A549 (cell line): Measurements from ENCODE around the gene NDRG4. TPM values are rescaled to one million over a fixed set of nuclear protein-coding genes. Genes with fewer than 3 reads are reported as not detected.

ENCODE experiments used
- ATAC-seq, 2 experiments: fragments of 200-7000 bp in 1 of 2; fragments of >200 bp in 1 of 2; cut with Nextera tagmentation in 1 of 2; cut with Tn5 transposase in 1 of 2; 3 replicates each; pipeline versions ENCODE4 v1.8.0 to v1.9.1; 2018 to 2020; ENCODE audit warnings: mild to moderate bottlenecking in 1 of 2, moderate library complexity in 1 of 2
- CTCF ChIA-PET: fragments of 300-600 bp; sonication (Branson Sonifier 250); formaldehyde crosslinking; extraction: SDS; loops from one replicate; lab custom pipeline; 2021; ENCODE audit warnings: antibody characterized with exemption, inconsistent platforms; lab: Yijun Ruan, JAX
- POLR2A ChIA-PET: fragments of 350-600 bp; formaldehyde crosslinking; extraction: SDS; loops from one replicate; lab custom pipeline; 2021; ENCODE audit warnings: antibody characterized with exemption, inconsistent platforms; lab: Yijun Ruan, JAX
- DNase-seq, 2 experiments: peaks; one replicate each; pipeline versions ENCODE4 v3.0.0 to v3.0.0-alpha.2; 2011 to 2016; ENCODE audit warnings: low read depth in 1 of 2, low spot score in 1 of 2
- FAIRE-seq: peaks from 2 replicates; lab custom pipeline; 2011; peaks lifted over from hg19 to GRCh38; lab: Jason Lieb, UNC
- H3K27ac ChIP-seq, 2 experiments: fragments of >200 bp; sonication (Bioruptor Twin); formaldehyde crosslinking; 3 replicates each; pipeline ENCODE4 v1.5.1; 2016 to 2017
- H3K4me1 ChIP-seq: fragments of >200 bp; sonication (Bioruptor Twin); formaldehyde crosslinking; 3 replicates; pipeline ENCODE4 v1.6.1; 2016
- H3K4me2 ChIP-seq: fragments of >200 bp; sonication (Bioruptor Twin); formaldehyde crosslinking; 3 replicates; pipeline ENCODE4 v1.6.1; 2016
- H3K4me3 ChIP-seq: fragments of >200 bp; sonication (Bioruptor Twin); formaldehyde crosslinking; 3 replicates; pipeline ENCODE4 v1.5.1; 2016
- H3K9me3 ChIP-seq: fragments of >200 bp; sonication (Bioruptor Twin); formaldehyde crosslinking; 3 replicates; pipeline ENCODE4 v1.6.1; 2016
- BCL3 ChIP-seq: fragments of >200 bp; sonication (Bioruptor Twin); formaldehyde crosslinking; IDR thresholded peaks from 3 replicates; pipeline ENCODE4 v1.6.1; 2016
- BHLHE40 ChIP-seq: IDR thresholded peaks from 2 replicates; pipeline ENCODE4 v1.6.1; 2012; ENCODE audit warnings: low read depth, low read length, inconsistent platforms
- CBX2 ChIP-seq: fragments of 200-600 bp; sonication (generic); IDR thresholded peaks from 2 replicates; pipeline ENCODE4 v1.6.1; 2016; ENCODE audit warnings: low read depth, mild to moderate bottlenecking, borderline replicate concordance
- CBX8 ChIP-seq: fragments of 200-600 bp; sonication (generic); IDR thresholded peaks from 2 replicates; pipeline ENCODE4 v1.6.1; 2016
- CHD2 ChIP-seq: fragments of 150-350 bp; IDR thresholded peaks from 2 replicates; pipeline ENCODE4 v1.6.1; 2014; ENCODE audit warnings: low read length; ENCODE audit not compliant: partially characterized antibody
- GATA3 ChIP-seq: IDR thresholded peaks from 2 replicates; pipeline ENCODE4 v1.6.1; 2012; ENCODE audit warnings: borderline replicate concordance
- HDAC2 ChIP-seq: fragments of 200-600 bp; sonication (generic); IDR thresholded peaks from 2 replicates; pipeline ENCODE4 v1.6.1; 2016
- HOXB13 ChIP-seq: fragments of 250-450 bp; sonication (Bioruptor Pico); IDR thresholded peaks from 2 replicates; pipeline ENCODE4 v1.5.0; 2020; ENCODE audit warnings: low read depth, mild to moderate bottlenecking, moderate library complexity
- JUN ChIP-seq, 2 experiments: fragments of >200 bp; sonication (Bioruptor Twin); formaldehyde crosslinking; IDR thresholded peaks; 2 replicates in 1 of 2; 3 replicates in 1 of 2; pipeline ENCODE4 v1.6.1; 2016 to 2017
- KDM1A ChIP-seq: fragments of 200-600 bp; sonication (generic); IDR thresholded peaks from 2 replicates; pipeline ENCODE4 v1.6.1; 2016; ENCODE audit warnings: low read depth, mild to moderate bottlenecking
- KDM5A ChIP-seq: fragments of 200-600 bp; sonication (generic); IDR thresholded peaks from 2 replicates; pipeline ENCODE4 v1.6.1; 2016; ENCODE audit warnings: antibody characterized with exemption, mild to moderate bottlenecking
- MAZ ChIP-seq: fragments of 150-350 bp; IDR thresholded peaks from 2 replicates; pipeline ENCODE4 v1.6.1; 2014; ENCODE audit warnings: antibody characterized with exemption, low read depth, low read length, borderline replicate concordance
- NFE2L2 ChIP-seq: fragments of 150-350 bp; conservative IDR thresholded peaks from 2 replicates; pipeline ENCODE4 v1.6.1; 2014; ENCODE audit warnings: low read length
- PBX3 ChIP-seq: IDR thresholded peaks from 2 replicates; pipeline ENCODE4 v1.6.1; 2012
- POLR2A ChIP-seq: IDR thresholded peaks from 2 replicates; pipeline ENCODE4 v1.6.1; 2012; ENCODE audit warnings: mild to moderate bottlenecking, low read length
- POLR2AphosphoS2 ChIP-seq: conservative IDR thresholded peaks from 2 replicates; pipeline ENCODE4 v1.6.1; 2012; ENCODE audit warnings: low read length, improper control_type of control experiment, inconsistent platforms
- RARB ChIP-seq: fragments of 250-450 bp; sonication (Bioruptor Pico); IDR thresholded peaks from 2 replicates; pipeline ENCODE4 v1.8.0; 2021; ENCODE audit warnings: mild to moderate bottlenecking, moderate library complexity
- RFX5 ChIP-seq: fragments of 450-650 bp; IDR thresholded peaks from 2 replicates; pipeline ENCODE4 v1.7.1; 2014; ENCODE audit warnings: antibody characterized with exemption, mild to moderate bottlenecking, moderate library complexity
- RNF2 ChIP-seq: fragments of 200-600 bp; sonication (generic); IDR thresholded peaks from 2 replicates; pipeline ENCODE4 v1.6.1; 2016; ENCODE audit warnings: low read depth, mild to moderate bottlenecking, antibody characterized with exemption, moderate library complexity, borderline replicate concordance
- SMC3 ChIP-seq: fragments of >200 bp; sonication (Bioruptor Twin); formaldehyde crosslinking; IDR thresholded peaks from 3 replicates; pipeline ENCODE4 v1.6.1; 2018; ENCODE audit warnings: inconsistent platforms
- TP53 ChIP-seq: fragments of 250-450 bp; sonication (Bioruptor Pico); IDR thresholded peaks from 2 replicates; pipeline ENCODE4 v1.5.0; 2021; ENCODE audit warnings: mild to moderate bottlenecking, moderate library complexity
- ZFP36 ChIP-seq: fragments of 450-650 bp; IDR thresholded peaks from 2 replicates; pipeline ENCODE4 v1.6.1; 2014; ENCODE audit warnings: borderline replicate concordance; ENCODE audit not compliant: partially characterized antibody
- ZSCAN20 ChIP-seq: fragments of 250-450 bp; sonication (Bioruptor Pico); IDR thresholded peaks from 2 replicates; pipeline ENCODE4 v1.8.0; 2022; ENCODE audit warnings: mild to moderate bottlenecking, moderate library complexity
- WGBS: methylation state at CpG from one replicate; pipeline ENCODE4 v1.1.6; 2017; ENCODE audit errors: missing lambda C conversion rate; 5-methylcytosine and 5-hydroxymethylcytosine counted together
- polyA plus RNA-seq, 4 experiments: library from polyadenylated mRNA; depleted of rRNA in 3 of 4; stranded (reverse); fragments of >200 nt; fragmentation: RNase III in 1 of 4; extraction: RNeasy Plus Mini Kit Qiagen cat#74134 plus additional on column Dnase treatment in 1 of 4; gene quantifications; 2 replicates in 3 of 4; 3 replicates in 1 of 4; pipeline ENCODE4 v1.2.3, GENCODE V29; 2011 to 2017
- TF ChIP-seq, protein P1 (sequence below): fragments of 250-450 bp; sonication (Bioruptor Pico); IDR thresholded peaks from 2 replicates; pipeline ENCODE4 v1.5.0; 2021; ENCODE audit warnings: mild to moderate bottlenecking, moderate library complexity, borderline replicate concordance
- TF ChIP-seq, protein P2 (sequence below): fragments of 250-450 bp; sonication (Bioruptor Pico); IDR thresholded peaks from 2 replicates; pipeline ENCODE4 v1.5.0; 2020; ENCODE audit warnings: low read depth, mild to moderate bottlenecking, moderate library complexity

The NDRG4 gene
- polyA plus RNA-seq, 2 of the 4 experiments (the other 2 are of a cell fraction), result 8.1 to 21.3 TPM

GRCh38 chr16:58462089-58462488 lies 37.9 kb upstream of the NDRG4 start:
- FAIRE-seq, result no peak
- ATAC-seq, result no peak
- ChIA-PET POLR2A (interaction anchor here (1.2 kb wide), 1 partner anchor 70 kb away, joined by 4 read pairs; the partner anchor contains the start of gene GINS3), CTCF (interaction anchor here (0.9 to 2.5 kb wide), 4 partner anchors 16 to 126 kb away, joined by 3 to 11 read pairs (median 6); no protein-coding TSS in a partner anchor)
- WGBS, result 71% methylated on average over 4 of the region's 4 CpGs
- peaks cover 37% of the 10 kb centered on the region for H3K4me1 ChIP-seq
- no peaks in the 10 kb centered on the region for H3K9me3 ChIP-seq
- no peak overlapping the region for H3K27ac ChIP-seq
- DNase-seq, result no peak
- TF ChIP-seq RFX5 (no peak), JUN (IDR thresholded peaks at IDR 0.05) (no peak), KDM5A (no peak), CBX8 (no peak), CBX2 (no peak), SMC3 (no peak), POLR2AphosphoS2 (no peak), BCL3 (no peak)
- no peak overlapping the region for H3K4me2 ChIP-seq
- H3K4me3 ChIP-seq, result no peak overlapping the region

- DNase-seq (no peak), ATAC-seq (no peak)
- peaks cover 34% of the 10 kb centered on the region for H3K4me1 ChIP-seq
- H3K4me2 ChIP-seq, result no peak overlapping the region
- 91% methylated on average over 10 of the region's 15 CpGs for WGBS
- CTCF ChIA-PET, result interaction anchor here (0.9 to 2.5 kb wide), 3 partner anchors 16 to 126 kb away, joined by 3 to 11 read pairs (median 9); no protein-coding TSS in a partner anchor
- H3K9me3 ChIP-seq, result no peaks in the 10 kb centered on the region
- TF ChIP-seq HOXB13 (CRISPR knock-in tag) (no peak), BCL3 (no peak)
- TF ChIP-seq, all 56 proteins: peak for 0
- Histone ChIP-seq H3K4me3 (no peak overlapping the region), H3K27ac (no peak overlapping the region)
- POLR2A ChIA-PET, result no interaction called here
- no peak for FAIRE-seq
Measured at GRCh38 chr16:58462499-58462996, 37.4 kb upstream of the NDRG4 start.

GRCh38 chr16:58462997-58463941 lies 36.7 kb upstream of the NDRG4 start:
- CTCF ChIA-PET, result interaction anchor here (1.3 to 3.5 kb wide), 5 partner anchors 25 to 127 kb away, joined by 3 to 26 read pairs (median 11); no protein-coding TSS in a partner anchor
- POLR2A ChIA-PET, result no interaction called here
- TF ChIP-seq RFX5, result no peak
- no peak for TF ChIP-seq PBX3
- TF ChIP-seq NFE2L2, result no peak
- TF ChIP-seq RNF2, result no peak
- TF ChIP-seq MAZ, result no peak
- TF ChIP-seq, protein P1, sequence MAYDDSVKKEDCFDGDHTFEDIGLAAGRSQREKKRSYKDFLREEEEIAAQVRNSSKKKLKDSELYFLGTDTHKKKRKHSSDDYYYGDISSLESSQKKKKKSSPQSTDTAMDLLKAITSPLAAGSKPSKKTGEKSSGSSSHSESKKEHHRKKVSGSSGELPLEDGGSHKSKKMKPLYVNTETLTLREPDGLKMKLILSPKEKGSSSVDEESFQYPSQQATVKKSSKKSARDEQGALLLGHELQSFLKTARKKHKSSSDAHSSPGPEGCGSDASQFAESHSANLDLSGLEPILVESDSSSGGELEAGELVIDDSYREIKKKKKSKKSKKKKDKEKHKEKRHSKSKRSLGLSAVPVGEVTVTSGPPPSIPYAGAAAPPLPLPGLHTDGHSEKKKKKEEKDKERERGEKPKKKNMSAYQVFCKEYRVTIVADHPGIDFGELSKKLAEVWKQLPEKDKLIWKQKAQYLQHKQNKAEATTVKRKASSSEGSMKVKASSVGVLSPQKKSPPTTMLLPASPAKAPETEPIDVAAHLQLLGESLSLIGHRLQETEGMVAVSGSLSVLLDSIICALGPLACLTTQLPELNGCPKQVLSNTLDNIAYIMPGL (CRISPR knock-in tag), result no peak
- TF ChIP-seq RARB (CRISPR knock-in tag), result no peak
- TF ChIP-seq, protein P2, sequence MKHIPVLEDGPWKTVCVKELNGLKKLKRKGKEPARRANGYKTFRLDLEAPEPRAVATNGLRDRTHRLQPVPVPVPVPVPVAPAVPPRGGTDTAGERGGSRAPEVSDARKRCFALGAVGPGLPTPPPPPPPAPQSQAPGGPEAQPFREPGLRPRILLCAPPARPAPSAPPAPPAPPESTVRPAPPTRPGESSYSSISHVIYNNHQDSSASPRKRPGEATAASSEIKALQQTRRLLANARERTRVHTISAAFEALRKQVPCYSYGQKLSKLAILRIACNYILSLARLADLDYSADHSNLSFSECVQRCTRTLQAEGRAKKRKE (CRISPR knock-in tag), result no peak
- TF ChIP-seq CHD2, result no peak
- no peak for TF ChIP-seq GATA3
- no peak for TF ChIP-seq SMC3
- TF ChIP-seq ZFP36, result no peak
- TF ChIP-seq BHLHE40, result no peak
- TF ChIP-seq TP53 (CRISPR knock-in tag), result no peak
- TF ChIP-seq POLR2A, result no peak
- no peak for TF ChIP-seq HDAC2
- TF ChIP-seq KDM1A, result no peak
- TF ChIP-seq ZSCAN20, result no peak

More at GRCh38 chr16:58462997-58463941, 36.7 kb upstream of the NDRG4 start:
- 67% methylated on average over 18 of the region's 113 CpGs for WGBS
- peaks cover 32% of the 10 kb centered on the region for H3K4me1 ChIP-seq
- H3K4me3 ChIP-seq, result peak overlapping the region; percentile 74
- peak overlapping the region; percentile 60 to 84; a peak in 5 of 6 replicates for H3K27ac ChIP-seq
- FAIRE-seq, result no peak
- DNase-seq, result no peak
- peak; percentile 5 to 37; a peak in 3 of 6 replicates for ATAC-seq
- peak overlapping the region; percentile 100 for H3K4me2 ChIP-seq
- H3K9me3 ChIP-seq, result no peaks in the 10 kb centered on the region
